HG02943 (cell line): Measurements from ENCODE around the gene RNF186.
"Not testable (repeated sequence)": the region's sequence is repeated elsewhere in the genome, so short reads cannot be mapped to it uniquely, and the experiment has no call there.

Experiments used
- ATAC-seq: cut with Tn5 transposase; IDR thresholded peaks from one replicate; pipeline ENCODE4 v1.9.1; 2021; ENCODE audit warnings: mild to moderate bottlenecking, low read depth, moderate library complexity; ENCODE audit not compliant: unreplicated experiment

Gene RNF186

GRCh38 chr1:19814681-19815503 lies at the start of gene RNF186:
Gene RNF186 (minus strand): TSS chr1:19815283. CDS start chr1:19815101, 182 bp downstream.
- ATAC-seq = no peak

GRCh38 chr1:19864570-19865160 lies 49.6 kb upstream of the RNF186 start:
- ATAC-seq = no peak

GRCh38 chr1:19862944-19863343 lies 47.9 kb upstream of the RNF186 start:
- no peak for ATAC-seq

- ATAC-seq = no peak
Observed at GRCh38 chr1:19861842-19862530, 46.9 kb upstream of the RNF186 start.

- no peak for ATAC-seq
Observed at GRCh38 chr1:19861034-19861433, 46.0 kb upstream of the RNF186 start.

- ATAC-seq = no peak
Observed at GRCh38 chr1:19860418-19860817, 45.3 kb upstream of the RNF186 start.

- ATAC-seq = no peak
Observed at GRCh38 chr1:19859876-19860275, 44.8 kb upstream of the RNF186 start.

GRCh38 chr1:19858893-19859292 lies 43.8 kb upstream of the RNF186 start:
- no peak for ATAC-seq

- ATAC-seq = no peak
Observed at GRCh38 chr1:19854866-19855265, 39.8 kb upstream of the RNF186 start.

GRCh38 chr1:19852036-19852435 lies 37.0 kb upstream of the RNF186 start:
- no peak for ATAC-seq

- ATAC-seq = no peak
Observed at GRCh38 chr1:19850214-19850613, 35.1 kb upstream of the RNF186 start.

GRCh38 chr1:19849307-19849706 lies 34.2 kb upstream of the RNF186 start:
- ATAC-seq = not testable (repeated sequence)

- not testable (repeated sequence) for ATAC-seq
Observed at GRCh38 chr1:19847334-19847733, 32.3 kb upstream of the RNF186 start.

- no peak for ATAC-seq
Observed at GRCh38 chr1:19846338-19846737, 31.3 kb upstream of the RNF186 start.

- no peak for ATAC-seq
Observed at GRCh38 chr1:19845555-19845954, 30.5 kb upstream of the RNF186 start.

- ATAC-seq = no peak
Observed at GRCh38 chr1:19844731-19845495, 29.8 kb upstream of the RNF186 start.

GRCh38 chr1:19840228-19840627 lies 25.1 kb upstream of the RNF186 start:
- ATAC-seq = no peak

- no peak for ATAC-seq
Observed at GRCh38 chr1:19837866-19838265, 22.8 kb upstream of the RNF186 start.

- ATAC-seq = no peak
Observed at GRCh38 chr1:19835578-19835977, 20.5 kb upstream of the RNF186 start.

GRCh38 chr1:19831441-19831840 lies 16.4 kb upstream of the RNF186 start:
- ATAC-seq = no peak

- ATAC-seq = no peak
Observed at GRCh38 chr1:19828546-19828945, 13.5 kb upstream of the RNF186 start.
